ENCODE results near the gene HEG1. TPM values are rescaled to one million over a fixed set of nuclear protein-coding genes. Genes with fewer than 3 reads are reported as not detected.

Gene HEG1
- total and polyA plus RNA-seq, 2 of the 13 experiments (the other 11 are each of a cell fraction or from before 2014, with no cell fraction given) = 10.7 to 18.2 TPM

- no peaks in the 10 kb centered on the region for H3K9me3 ChIP-seq (ENCODE audit: low read length)
- H2AFZ ChIP-seq (ENCODE audit: low read length) = no peak overlapping the region
- H3K79me2 ChIP-seq (ENCODE audit: insufficient read depth, low read length) = peaks cover 14% of the 10 kb centered on the region
- POLR2A ChIA-PET = interaction anchor here (1.0 to 1.6 kb wide), 3 partner anchors 20 to 30 kb away, joined by 3 to 5 read pairs (median 3); no protein-coding TSS in a partner anchor
- TF ChIP-seq HOXA3 (CRISPR knock-in tag; IDR thresholded peaks at IDR 0.05) = 0 out of 2 replicates have a peak, but pooled peaks have one; percentile 2
- TF ChIP-seq PAXIP1 (CRISPR knock-in tag; conservative IDR thresholded peaks at IDR 0.05) = no peak
- no peak for TF ChIP-seq ETS1 (CRISPR knock-in tag; IDR thresholded peaks at IDR 0.05)
- TF ChIP-seq SOX5 (CRISPR knock-in tag; IDR thresholded peaks at IDR 0.05; ENCODE audit: borderline replicate concordance) = 0 out of 2 replicates have a peak, but pooled peaks have one; percentile 3
- 0 out of 2 replicates have a peak, but pooled peaks have one; percentile 17 for TF ChIP-seq TBX2 (CRISPR knock-in tag; IDR thresholded peaks at IDR 0.05; ENCODE audit: borderline replicate concordance)
- H3K4me2 ChIP-seq (ENCODE audit: low read depth, low read length) = peak overlapping the region; percentile 21; the same call in 1 of the 2 replicates
- H3K27me3 ChIP-seq (ENCODE audit: control insufficient read depth in 1 of 2, insufficient read depth in 2 of 2, low read length in 2 of 2) = no peaks in the 10 kb centered on the region
- 0 out of 2 replicates have a peak, but pooled peaks cover 2% of the 10 kb centered on the region for H4K20me1 ChIP-seq (ENCODE audit: insufficient read depth, low read length)
- WGBS (ENCODE audit: low lambda C conversion rate) = 96% methylated on average over 2 of the region's 3 CpGs
- intact Hi-C loops (cut with micrococcal nuclease; ENCODE audit: unreplicated experiment) = no loop called here
- in situ Hi-C loops (cut with HindIII; ENCODE audit: extremely low pct_ligation_motif_present, low pct_unique_long_range_greater_than_20kb) = no loop called here
- no peak overlapping the region for H3K4me3 ChIP-seq (replicated peaks in 1 of 3; ENCODE audit: insufficient read depth in 1 of 3, low read depth in 2 of 3, low read length in 3 of 3)
- CTCF ChIA-PET (ENCODE audit: low intra/inter-chr PET ratio, low total read pairs) = no interaction called here
- ATAC-seq (peak; percentile 54), FAIRE-seq (no peak), DNase-seq (ENCODE audit: low spot score) (no peak)
- H3K36me3 ChIP-seq (replicated peaks in 1 of 2; ENCODE audit: control insufficient read depth in 1 of 2, insufficient read depth in 2 of 2, low read length in 2 of 2) = peaks cover 11 to 17% of the 10 kb centered on the region in 2 experiments
- peak overlapping the region; percentile 27 for H3K27ac ChIP-seq (ENCODE audit: extremely low read length, insufficient read depth, low read length)
- peak overlapping the region; percentile 4; the same call in 1 of the 2 replicates for H3K9ac ChIP-seq (ENCODE audit: insufficient read depth, low read depth, low read length)
- H3K4me1 ChIP-seq (ENCODE audit: insufficient read depth, low read length) = peaks cover 22% of the 10 kb centered on the region
- no TSS peak for BruUV-seq (replicated peaks)
Measured at GRCh38 chr3:125032683-125033082, 23.1 kb downstream of the HEG1 start.

Data from HepG2 (cell line).